GM12878 (cell line): ENCODE data around the gene ARHGAP44. TPM values are rescaled to one million over a fixed set of nuclear protein-coding genes. Genes with fewer than 3 reads are reported as not detected.

Source experiments
- ATAC-seq: fragments of 200-7000 bp; cut with Tn5 transposase; 3 replicates; pipeline ENCODE4 v1.9.1; 2020; ENCODE audit warnings: mild to moderate bottlenecking, moderate library complexity
- BruUV-seq: library from RNA; stranded (reverse); fragments of 400-500 nt; replicated peaks from 2 replicates; lab custom pipeline; 2021; lab: Mats Ljungman, UMichigan
- CTCF ChIA-PET: fragments of 300-600 bp; sonication (Branson Sonifier 250); formaldehyde crosslinking; extraction: SDS; loops from one replicate; lab custom pipeline; 2021; ENCODE audit warnings: inconsistent platforms; lab: Yijun Ruan, JAX
- POLR2A ChIA-PET: fragments of 350-600 bp; formaldehyde crosslinking; extraction: SDS; loops from one replicate; lab custom pipeline; 2021; ENCODE audit warnings: inconsistent platforms; lab: Charles Lee
- RAD21 ChIA-PET: fragments of 300-600 bp; sonication (Branson Sonifier 250); formaldehyde crosslinking; loops from one replicate; lab custom pipeline; 2023; ENCODE audit warnings: antibody characterized with exemption; ENCODE audit not compliant: unreplicated experiment; lab: Charles Lee
- SMC1A ChIA-PET: fragments of 300-600 bp; sonication (Branson Sonifier 250); formaldehyde crosslinking; loops from one replicate; lab custom pipeline; 2023; ENCODE audit not compliant: unreplicated experiment, uncharacterized antibody; lab: Charles Lee
- DNase-seq: peaks from one replicate; pipeline ENCODE4 v3.0.0-alpha.2; 2011; ENCODE audit warnings: low read depth, low spot score
- FAIRE-seq: peaks from 3 replicates; lab custom pipeline; 2011; peaks lifted over from hg19 to GRCh38; lab: Jason Lieb, UNC
- H2AFZ ChIP-seq: 2 replicates; pipeline ENCODE4 v1.6.0; 2011; ENCODE audit warnings: low read depth, low read length, control low read depth; ENCODE audit not compliant: control insufficient read depth
- H3K27ac ChIP-seq: 2 replicates; pipeline ENCODE4 v1.5.1; 2011; ENCODE audit warnings: control low read depth; ENCODE audit not compliant: control insufficient read depth, insufficient read depth
- H3K27me3 ChIP-seq, 2 experiments: replicated peaks in 1 of 2; 2 replicates each; pipeline versions ENCODE4 v1.6.0 to v1.6.1; 2011; ENCODE audit warnings: low read length in 1 of 2; ENCODE audit not compliant: control insufficient read depth in 2 of 2, insufficient read depth in 2 of 2
- H3K36me3 ChIP-seq, 2 experiments: 2 replicates each; pipeline ENCODE4 v1.5.1; 2011; ENCODE audit warnings: low read length in 1 of 2; ENCODE audit not compliant: control insufficient read depth in 2 of 2, insufficient read depth in 2 of 2
- H3K4me1 ChIP-seq: 2 replicates; pipeline ENCODE4 v1.6.1; 2011; ENCODE audit warnings: mild to moderate bottlenecking, low read length, moderate library complexity, mixed read lengths; ENCODE audit not compliant: control insufficient read depth, insufficient read depth
- H3K4me2 ChIP-seq: 2 replicates; pipeline ENCODE4 v1.6.0; 2011; ENCODE audit warnings: control low read depth; ENCODE audit not compliant: control insufficient read depth, insufficient read depth
- H3K4me3 ChIP-seq: fragments of 200-600 bp; sonication (generic); 2 replicates; pipeline ENCODE4 v1.5.1; 2016
- H3K79me2 ChIP-seq: 2 replicates; pipeline ENCODE4 v1.6.0; 2011; ENCODE audit warnings: low read length; ENCODE audit not compliant: control insufficient read depth, insufficient read depth
- H3K9ac ChIP-seq: 2 replicates; pipeline ENCODE4 v1.8.0; 2011; ENCODE audit warnings: low read length, control low read depth, mixed read lengths; ENCODE audit not compliant: control insufficient read depth, insufficient read depth
- H3K9me3 ChIP-seq: replicated peaks from 3 replicates; pipeline ENCODE4 v1.5.1; 2011; ENCODE audit warnings: mild to moderate bottlenecking, low read length; ENCODE audit not compliant: control insufficient read depth, insufficient read depth
- H4K20me1 ChIP-seq: 2 replicates; pipeline ENCODE4 v1.6.0; 2011; ENCODE audit not compliant: control insufficient read depth, insufficient read depth
- IRF4 ChIP-seq: IDR thresholded peaks from 2 replicates; pipeline ENCODE4 v1.6.1; 2011; ENCODE audit warnings: low read depth, low read length
- MEF2B ChIP-seq: fragments of 450-650 bp; IDR thresholded peaks from 2 replicates; pipeline ENCODE4 v1.6.1; 2018; ENCODE audit warnings: mild to moderate bottlenecking, moderate library complexity; ENCODE audit not compliant: partially characterized antibody, poor library complexity, severe bottlenecking
- POU2F2 ChIP-seq: IDR thresholded peaks from 3 replicates; pipeline ENCODE4 v1.6.1; 2011; ENCODE audit warnings: low read depth, mild to moderate bottlenecking, low read length, borderline replicate concordance
- SIN3A ChIP-seq: IDR thresholded peaks from 2 replicates; pipeline ENCODE4 v1.6.1; 2012; ENCODE audit warnings: low read depth, low read length, improper control_type of control experiment
- SREBF2 ChIP-seq: IDR thresholded peaks from 2 replicates; pipeline ENCODE4 v1.6.1; 2012; ENCODE audit warnings: mild to moderate bottlenecking, low read length
- YBX1 ChIP-seq: fragments of 450-650 bp; IDR thresholded peaks from 2 replicates; pipeline ENCODE4 v1.6.1; 2016; ENCODE audit warnings: antibody characterized with exemption
- ZNF217 ChIP-seq: fragments of 450-650 bp; IDR thresholded peaks from 2 replicates; pipeline ENCODE4 v1.6.1; 2017; ENCODE audit warnings: antibody characterized with exemption, mild to moderate bottlenecking
- WGBS: methylation state at CpG from one replicate; pipeline ENCODE4 v1.1.6; 2016; ENCODE audit warnings: low lambda C conversion rate; ENCODE audit not compliant: insufficient replicate concordance, insufficient coverage; ENCODE audit errors: missing lambda C conversion rate; 5-methylcytosine and 5-hydroxymethylcytosine counted together
- in situ Hi-C: fragments of 300-500 bp; cut with MboI; formaldehyde crosslinking; loops from 9 replicates; pipeline ENCODE4 v1.14.3; 2018; ENCODE audit warnings: mixed read lengths
- intact Hi-C: fragments of 100-400 bp; cut with micrococcal nuclease; formaldehyde crosslinking; loops from one replicate; pipeline ENCODE4 v1.14.2; 2022; ENCODE audit not compliant: unreplicated experiment
- polyA plus RNA-seq, 11 experiments: library from polyadenylated mRNA; depleted of rRNA in 4 of 11; unstranded in 6 of 11; stranded (reverse) in 5 of 11; fragments of >200 nt; fragmentation: Nextera tagmentation in 4 of 11; fragmentation: Illumina TruSeq in 1 of 11; extraction: Ambion mirVana in 4 of 11; extraction: Trizol in 1 of 11; gene quantifications; 1 replicate in 1 of 11; 2 replicates in 10 of 11; pipeline versions ENCODE4 v1.2.1 to v1.2.3, GENCODE V29; 2011 to 2016; ENCODE audit warnings: inconsistent platforms in 2 of 11, missing spikeins in 2 of 11, low read depth in 1 of 11
- total RNA-seq, 4 experiments: library from RNA; depleted of rRNA in 3 of 4; stranded (reverse); fragments of >200 nt in 3 of 4; fragmentation: Illumina TruSeq in 1 of 4; extraction: Trizol in 1 of 4; gene quantifications; 2 replicates each; pipeline versions ENCODE4 v1.2.1 to v1.2.3, GENCODE V29; 2013 to 2021
- TF ChIP-seq, protein P1 (sequence below): fragments of 450-650 bp; IDR thresholded peaks from 2 replicates; pipeline ENCODE4 v1.6.1; 2017; ENCODE audit warnings: low read depth, mild to moderate bottlenecking, moderate library complexity
- TF ChIP-seq, protein P2 (sequence below): fragments of 450-650 bp; IDR thresholded peaks from 2 replicates; pipeline ENCODE4 v1.6.1; 2017; ENCODE audit warnings: borderline replicate concordance
- TF ChIP-seq, protein P3 (sequence below): fragments of 450-650 bp; IDR thresholded peaks from 2 replicates; pipeline ENCODE4 v1.6.1; 2017; ENCODE audit warnings: mild to moderate bottlenecking
- TF ChIP-seq, protein P4 (sequence below): fragments of 450-650 bp; formaldehyde crosslinking; IDR thresholded peaks from 2 replicates; pipeline ENCODE4 v1.4.0; 2022; ENCODE audit warnings: mild to moderate bottlenecking, moderate library complexity

Gene ARHGAP44
- total and polyA plus RNA-seq, 10 of the 15 experiments (the other 5 are each of a cell fraction or from before 2014, with no cell fraction given), result 0.11 to 1.2 (median 0.48) TPM

DNA sequence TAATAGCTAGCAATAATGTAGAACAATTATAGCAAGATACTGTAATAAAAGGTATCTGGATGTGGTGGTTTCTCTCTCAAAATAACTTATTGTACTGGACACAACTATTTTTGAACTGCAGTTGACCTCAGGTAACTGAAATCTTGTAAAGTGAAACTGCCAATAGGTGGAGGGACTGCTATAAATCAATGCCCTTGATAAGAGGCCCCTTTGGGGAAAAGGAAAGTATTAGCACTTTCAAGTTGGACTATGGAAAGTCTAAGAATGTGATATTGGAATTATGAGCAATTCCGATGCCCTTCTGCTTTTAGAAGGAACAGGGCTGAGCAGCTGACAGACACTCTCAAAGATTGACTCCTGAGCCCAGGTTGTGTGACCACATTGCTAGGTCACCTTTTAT is 44.5 kb upstream of the ARHGAP44 start:
- SMC1A ChIA-PET, result no interaction called here
- ATAC-seq, result no peak
- BruUV-seq, result no TSS peak

More for the DNA sequence above, 44.5 kb upstream of the ARHGAP44 start:
- H3K4me3 ChIP-seq, result no peak overlapping the region
- no peaks in the 10 kb centered on the region for H3K4me1 ChIP-seq
- intact Hi-C loops, result loop anchor here (5.0 to 10.0 kb wide), 3 partner anchors 80 to 402 kb away; partner anchors contain the start of gene MYOCD
- H3K36me3 ChIP-seq, result no peaks in the 10 kb centered on the region
- no peaks in the 10 kb centered on the region for H3K79me2 ChIP-seq
- no peak overlapping the region for H3K9ac ChIP-seq
- H3K9me3 ChIP-seq, result no peaks in the 10 kb centered on the region
- H3K27me3 ChIP-seq, result no peaks in the 10 kb centered on the region
- H2AFZ ChIP-seq, result no peak overlapping the region
- POLR2A ChIA-PET, result no interaction called here
- no peak for DNase-seq
- CTCF ChIA-PET, result interaction anchor here (0.6 to 2.1 kb wide), 2 partner anchors 166 to 402 kb away, joined by 3 to 8 read pairs; no protein-coding TSS in a partner anchor
- RAD21 ChIA-PET, result no interaction called here
- TF ChIP-seq, protein P1, sequence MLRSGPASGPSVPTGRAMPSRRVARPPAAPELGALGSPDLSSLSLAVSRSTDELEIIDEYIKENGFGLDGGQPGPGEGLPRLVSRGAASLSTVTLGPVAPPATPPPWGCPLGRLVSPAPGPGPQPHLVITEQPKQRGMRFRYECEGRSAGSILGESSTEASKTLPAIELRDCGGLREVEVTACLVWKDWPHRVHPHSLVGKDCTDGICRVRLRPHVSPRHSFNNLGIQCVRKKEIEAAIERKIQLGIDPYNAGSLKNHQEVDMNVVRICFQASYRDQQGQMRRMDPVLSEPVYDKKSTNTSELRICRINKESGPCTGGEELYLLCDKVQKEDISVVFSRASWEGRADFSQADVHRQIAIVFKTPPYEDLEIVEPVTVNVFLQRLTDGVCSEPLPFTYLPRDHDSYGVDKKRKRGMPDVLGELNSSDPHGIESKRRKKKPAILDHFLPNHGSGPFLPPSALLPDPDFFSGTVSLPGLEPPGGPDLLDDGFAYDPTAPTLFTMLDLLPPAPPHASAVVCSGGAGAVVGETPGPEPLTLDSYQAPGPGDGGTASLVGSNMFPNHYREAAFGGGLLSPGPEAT, result no peak
- TF ChIP-seq POU2F2 (no peak), ZNF217 (no peak), IRF4 (no peak), SIN3A (no peak), SREBF2 (no peak), YBX1 (no peak), MEF2B (no peak)
- TF ChIP-seq, protein P2, sequence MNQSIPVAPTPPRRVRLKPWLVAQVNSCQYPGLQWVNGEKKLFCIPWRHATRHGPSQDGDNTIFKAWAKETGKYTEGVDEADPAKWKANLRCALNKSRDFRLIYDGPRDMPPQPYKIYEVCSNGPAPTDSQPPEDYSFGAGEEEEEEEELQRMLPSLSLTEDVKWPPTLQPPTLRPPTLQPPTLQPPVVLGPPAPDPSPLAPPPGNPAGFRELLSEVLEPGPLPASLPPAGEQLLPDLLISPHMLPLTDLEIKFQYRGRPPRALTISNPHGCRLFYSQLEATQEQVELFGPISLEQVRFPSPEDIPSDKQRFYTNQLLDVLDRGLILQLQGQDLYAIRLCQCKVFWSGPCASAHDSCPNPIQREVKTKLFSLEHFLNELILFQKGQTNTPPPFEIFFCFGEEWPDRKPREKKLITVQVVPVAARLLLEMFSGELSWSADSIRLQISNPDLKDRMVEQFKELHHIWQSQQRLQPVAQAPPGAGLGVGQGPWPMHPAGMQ, result no peak
- TF ChIP-seq, protein P3, sequence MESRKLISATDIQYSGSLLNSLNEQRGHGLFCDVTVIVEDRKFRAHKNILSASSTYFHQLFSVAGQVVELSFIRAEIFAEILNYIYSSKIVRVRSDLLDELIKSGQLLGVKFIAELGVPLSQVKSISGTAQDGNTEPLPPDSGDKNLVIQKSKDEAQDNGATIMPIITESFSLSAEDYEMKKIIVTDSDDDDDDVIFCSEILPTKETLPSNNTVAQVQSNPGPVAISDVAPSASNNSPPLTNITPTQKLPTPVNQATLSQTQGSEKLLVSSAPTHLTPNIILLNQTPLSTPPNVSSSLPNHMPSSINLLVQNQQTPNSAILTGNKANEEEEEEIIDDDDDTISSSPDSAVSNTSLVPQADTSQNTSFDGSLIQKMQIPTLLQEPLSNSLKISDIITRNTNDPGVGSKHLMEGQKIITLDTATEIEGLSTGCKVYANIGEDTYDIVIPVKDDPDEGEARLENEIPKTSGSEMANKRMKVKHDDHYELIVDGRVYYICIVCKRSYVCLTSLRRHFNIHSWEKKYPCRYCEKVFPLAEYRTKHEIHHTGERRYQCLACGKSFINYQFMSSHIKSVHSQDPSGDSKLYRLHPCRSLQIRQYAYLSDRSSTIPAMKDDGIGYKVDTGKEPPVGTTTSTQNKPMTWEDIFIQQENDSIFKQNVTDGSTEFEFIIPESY, result no peak
- TF ChIP-seq, protein P4, sequence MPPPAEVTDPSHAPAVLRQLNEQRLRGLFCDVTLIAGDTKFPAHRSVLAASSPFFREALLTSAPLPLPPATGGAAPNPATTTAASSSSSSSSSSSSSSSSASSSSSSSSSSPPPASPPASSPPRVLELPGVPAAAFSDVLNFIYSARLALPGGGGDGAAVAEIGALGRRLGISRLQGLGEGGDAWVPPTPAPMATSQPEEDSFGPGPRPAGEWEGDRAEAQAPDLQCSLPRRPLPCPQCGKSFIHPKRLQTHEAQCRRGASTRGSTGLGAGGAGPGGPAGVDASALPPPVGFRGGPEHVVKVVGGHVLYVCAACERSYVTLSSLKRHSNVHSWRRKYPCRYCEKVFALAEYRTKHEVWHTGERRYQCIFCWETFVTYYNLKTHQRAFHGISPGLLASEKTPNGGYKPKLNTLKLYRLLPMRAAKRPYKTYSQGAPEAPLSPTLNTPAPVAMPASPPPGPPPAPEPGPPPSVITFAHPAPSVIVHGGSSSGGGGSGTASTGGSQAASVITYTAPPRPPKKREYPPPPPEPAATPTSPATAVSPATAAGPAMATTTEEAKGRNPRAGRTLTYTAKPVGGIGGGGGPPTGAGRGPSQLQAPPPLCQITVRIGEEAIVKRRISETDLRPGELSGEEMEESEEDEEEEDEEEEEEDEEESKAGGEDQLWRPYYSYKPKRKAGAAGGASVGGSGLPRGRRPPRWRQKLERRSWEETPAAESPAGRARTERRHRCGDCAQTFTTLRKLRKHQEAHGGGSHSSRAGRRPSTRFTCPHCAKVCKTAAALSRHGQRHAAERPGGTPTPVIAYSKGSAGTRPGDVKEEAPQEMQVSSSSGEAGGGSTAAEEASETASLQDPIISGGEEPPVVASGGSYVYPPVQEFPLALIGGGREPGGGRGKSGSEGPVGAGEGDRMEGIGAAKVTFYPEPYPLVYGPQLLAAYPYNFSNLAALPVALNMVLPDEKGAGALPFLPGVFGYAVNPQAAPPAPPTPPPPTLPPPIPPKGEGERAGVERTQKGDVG (CRISPR knock-in tag), result no peak
- TF ChIP-seq, all 136 proteins: peak for 0
- WGBS, result 60% methylated on average over 1 of the region's 1 CpG
- Histone ChIP-seq H3K4me2 (no peak overlapping the region), H4K20me1 (no peaks in the 10 kb centered on the region), H3K27ac (no peak overlapping the region)
- in situ Hi-C loops, result loop anchor here (5.0 kb wide), 1 partner anchor 492 kb away; no protein-coding TSS in a partner anchor
- FAIRE-seq, result no peak
